ENCODE measurements around the gene SOX18.

Gene SOX18

GRCh38 chr20:64051561-64052325 is 2.3 kb upstream of the SOX18 start:
- no peak for DNase-seq

DNA sequence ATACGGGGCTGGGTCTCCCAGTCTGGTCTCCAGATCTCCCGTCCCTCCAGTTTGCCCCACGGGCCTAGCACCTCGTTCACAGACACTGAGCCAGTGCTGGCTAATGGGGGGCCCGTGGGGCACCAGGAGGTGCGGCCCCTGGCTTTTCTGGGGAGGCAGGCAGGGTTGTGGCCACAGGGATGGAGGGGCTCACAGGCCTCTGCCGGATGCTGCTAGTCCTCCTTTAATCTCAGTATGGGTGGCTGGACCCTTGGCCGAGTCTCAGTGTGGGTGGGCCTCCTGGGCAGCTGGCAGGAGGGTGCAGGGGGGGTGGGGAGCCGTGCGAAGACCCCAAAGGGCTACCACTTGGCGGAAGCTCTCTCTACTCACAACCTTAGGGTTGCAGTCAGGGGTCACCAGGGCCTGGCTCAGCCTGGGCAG is 1.6 kb upstream of the SOX18 start:
- DNase-seq, result no peak

DNA sequence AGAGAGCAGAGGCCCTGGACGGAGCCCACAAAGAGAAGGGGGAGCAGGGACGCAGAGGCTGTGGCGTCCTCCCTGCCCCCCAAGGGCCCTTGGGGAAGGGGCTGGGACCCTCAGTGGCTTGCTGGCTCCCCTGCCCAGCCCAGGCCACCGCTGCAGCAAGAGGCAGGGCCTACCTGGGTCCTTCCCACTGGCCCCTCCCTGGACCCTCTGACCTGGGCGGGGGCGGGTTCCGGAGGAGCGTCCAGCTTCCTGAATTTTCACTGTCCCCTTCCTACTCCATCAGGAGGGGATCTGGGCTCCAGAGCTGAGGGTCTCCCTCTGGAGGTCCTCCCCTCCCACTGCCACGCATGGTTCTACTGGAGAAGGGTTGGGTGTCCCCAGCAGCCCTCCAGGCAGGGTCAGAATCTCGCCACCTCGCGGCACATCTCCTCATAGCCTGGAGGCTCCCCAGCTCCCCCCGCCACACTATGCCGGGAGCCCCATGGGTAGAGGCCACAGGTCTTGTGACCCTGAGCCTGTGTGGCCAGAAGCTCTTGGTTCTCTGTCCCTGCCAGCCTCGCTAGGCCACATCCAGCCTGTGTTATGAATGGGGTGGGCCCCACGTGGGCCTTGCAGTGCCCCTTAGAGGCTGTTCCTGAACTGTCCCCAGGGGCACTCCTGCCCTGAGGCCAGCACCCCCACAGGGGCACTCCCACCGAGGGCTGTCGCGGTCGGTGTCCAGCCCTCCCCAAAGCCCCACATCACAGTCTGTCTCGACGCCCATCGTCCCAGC is 1.0 kb upstream of the SOX18 start:
- DNase-seq, result no peak

DNA sequence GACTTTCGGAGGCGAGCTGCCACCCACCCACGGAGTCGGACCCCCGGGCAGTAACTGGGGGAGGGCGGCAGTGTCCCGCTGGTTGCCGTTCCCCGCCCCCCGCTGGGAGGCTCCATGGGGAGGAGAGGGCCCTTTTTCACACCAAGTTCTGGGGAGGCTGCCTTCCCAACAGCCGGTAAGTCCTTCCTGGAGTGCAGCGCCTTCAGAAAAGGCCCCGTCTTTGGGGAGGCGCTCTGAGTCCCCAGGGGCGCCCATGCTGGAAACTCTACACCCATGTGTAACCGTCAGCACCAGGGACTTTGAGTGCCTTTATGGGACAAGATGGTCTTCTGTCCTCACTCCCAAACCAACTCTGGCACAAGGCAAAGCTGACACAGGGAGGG is 430 bp upstream of the SOX18 start:
- DNase-seq, result no peak

- DNase-seq, result no peak
These were observed 916 bp downstream of the SOX18 start for GRCh38 chr20:64048402-64049044.

- DNase-seq, result no peak
These were observed 1.5 kb downstream of the SOX18 start for GRCh38 chr20:64047968-64048401.

GRCh38 chr20:64047046-64047389 is 2.4 kb downstream of the SOX18 start:
- no peak for DNase-seq

GRCh38 chr20:64045346-64046011 is 4.0 kb downstream of the SOX18 start:
- DNase-seq, result no peak

- no peak for DNase-seq
These were observed 4.8 kb downstream of the SOX18 start for GRCh38 chr20:64044484-64045247.

GRCh38 chr20:64043768-64044167 is 5.7 kb downstream of the SOX18 start:
- DNase-seq, result no peak

- no peak for DNase-seq
These were observed 7.2 kb downstream of the SOX18 start for GRCh38 chr20:64042054-64042781.

DNA sequence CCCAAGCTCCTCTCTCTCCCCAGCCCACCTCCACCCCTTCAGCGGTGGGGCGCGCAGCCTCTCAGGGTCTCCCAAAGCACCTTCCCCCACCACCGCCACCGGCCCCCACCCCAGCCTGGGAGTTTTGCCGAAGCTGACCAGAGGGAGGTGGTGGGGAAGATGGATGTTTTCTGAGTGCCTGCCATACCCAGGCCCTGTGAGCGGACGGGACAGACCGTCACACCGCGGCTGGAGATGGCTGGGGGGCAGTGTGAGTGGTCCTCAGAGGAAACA is 7.7 kb downstream of the SOX18 start:
- no peak for DNase-seq

GRCh38 chr20:64041040-64041780 is 8.2 kb downstream of the SOX18 start:
- no peak for DNase-seq

- DNase-seq, result no peak
These were observed 9.0 kb downstream of the SOX18 start for GRCh38 chr20:64040231-64041039.

GRCh38 chr20:64039293-64040160 is 9.9 kb downstream of the SOX18 start:
- no peak for DNase-seq

GRCh38 chr20:64038565-64039292 is 10.7 kb downstream of the SOX18 start:
- DNase-seq, result peak; percentile 81

DNA sequence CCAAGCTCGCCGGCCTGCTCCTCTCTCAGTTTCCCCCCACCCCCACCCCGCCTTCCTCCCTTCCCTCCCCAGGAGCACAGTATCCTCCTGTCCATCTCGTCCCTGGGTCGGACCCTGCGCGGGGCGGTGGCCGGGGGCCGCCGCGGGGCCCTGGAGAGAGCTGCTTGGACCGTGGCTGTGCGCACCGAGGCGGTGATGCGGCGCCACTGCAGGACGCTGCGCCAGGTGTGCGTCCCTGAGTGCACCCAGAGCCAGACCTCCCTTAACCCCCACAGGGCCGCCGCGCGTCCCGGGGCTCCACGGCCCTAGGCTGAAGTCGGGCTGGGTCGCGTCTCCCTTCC is 11.2 kb downstream of the SOX18 start:
- peak; percentile 45 for DNase-seq

GRCh38 chr20:64037498-64038213 is 11.8 kb downstream of the SOX18 start:
- no peak for DNase-seq

Data from right forelimb (tissue), 1 donor.